Gastroesophageal sphincter (tissue), 4 donors: Measurements from ENCODE around the gene NR2F6. TPM values are rescaled to one million over a fixed set of nuclear protein-coding genes. Genes with fewer than 3 reads are reported as not detected.

Experiments used
- ATAC-seq: fragments of 150-250 bp; one replicate; pipeline ENCODE4 v1.9.1; 2016; ENCODE audit warnings: mild to moderate bottlenecking, moderate library complexity
- H3K27ac ChIP-seq, 4 donors: fragments of 200-600 bp; sonication (generic) in 3 of 4; 1 replicate in 3 of 4; 2 replicates in 1 of 4; pipeline ENCODE4 v1.5.1; 2016 to 2019
- H3K27me3 ChIP-seq: fragments of 200-600 bp; sonication (generic); one replicate; pipeline ENCODE4 v1.5.1; 2019
- H3K36me3 ChIP-seq, 2 donors: fragments of 200-600 bp; sonication (generic); one replicate each; pipeline ENCODE4 v1.5.1; 2019; ENCODE audit warnings: control low read depth in 1 of 2
- H3K4me1 ChIP-seq, 3 donors: fragments of 200-600 bp; sonication (generic); 1 replicate in 2 of 3; 2 replicates in 1 of 3; pipeline ENCODE4 v1.5.1; 2016 to 2019; ENCODE audit warnings: control low read depth in 2 of 3
- H3K4me3 ChIP-seq, 2 donors: fragments of 200-600 bp; sonication (generic); one replicate each; pipeline ENCODE4 v1.5.1; 2019; ENCODE audit warnings: mild to moderate bottlenecking in 1 of 2, moderate library complexity in 1 of 2
- H3K9me3 ChIP-seq, 3 donors: fragments of 200-600 bp; sonication (generic); one replicate each; pipeline ENCODE4 v1.5.1; 2017 to 2019; ENCODE audit warnings: control low read depth in 2 of 3
- EP300 ChIP-seq: sonication (generic); formaldehyde crosslinking; IDR thresholded peaks from one replicate; pipeline ENCODE4 v1.6.1; 2017; ENCODE audit warnings: antibody characterized with exemption, mild to moderate bottlenecking
- POLR2A ChIP-seq, 2 donors: fragments of 450-650 bp; IDR thresholded peaks; one replicate each; pipeline ENCODE4 v1.6.1; 2017; ENCODE audit warnings: antibody characterized with exemption in 2 of 2, mild to moderate bottlenecking in 2 of 2, moderate library complexity in 1 of 2
- POLR2AphosphoS5 ChIP-seq: sonication (generic); formaldehyde crosslinking; IDR thresholded peaks from one replicate; pipeline ENCODE4 v1.6.1; 2017; ENCODE audit warnings: antibody characterized with exemption
- WGBS, 2 donors: methylation state at CpG; one replicate each; pipeline ENCODE4 v1.1.5; 2018; ENCODE audit warnings: low coverage in 1 of 2; 5-methylcytosine and 5-hydroxymethylcytosine counted together
- total RNA-seq, 4 donors: library from RNA; depleted of rRNA; stranded (reverse); fragments of >200 nt; gene quantifications; one replicate each; pipeline ENCODE4 v1.1.0, GENCODE V29; 2016
- TF ChIP-seq, protein P1 (sequence below), 4 experiments: fragments of 200-600 bp in 2 of 4; fragments of 450-650 bp in 2 of 4; sonication (generic) in 1 of 4; IDR thresholded peaks; one replicate each; pipeline ENCODE4 v1.5.1; 2017 to 2019; ENCODE audit warnings: antibody characterized with exemption in 4 of 4, mild to moderate bottlenecking in 2 of 4, moderate library complexity in 2 of 4

The NR2F6 gene
- total RNA-seq, 4 donors from 2014 or later, result 33.9 to 71.9 (median 60.2) TPM

DNA sequence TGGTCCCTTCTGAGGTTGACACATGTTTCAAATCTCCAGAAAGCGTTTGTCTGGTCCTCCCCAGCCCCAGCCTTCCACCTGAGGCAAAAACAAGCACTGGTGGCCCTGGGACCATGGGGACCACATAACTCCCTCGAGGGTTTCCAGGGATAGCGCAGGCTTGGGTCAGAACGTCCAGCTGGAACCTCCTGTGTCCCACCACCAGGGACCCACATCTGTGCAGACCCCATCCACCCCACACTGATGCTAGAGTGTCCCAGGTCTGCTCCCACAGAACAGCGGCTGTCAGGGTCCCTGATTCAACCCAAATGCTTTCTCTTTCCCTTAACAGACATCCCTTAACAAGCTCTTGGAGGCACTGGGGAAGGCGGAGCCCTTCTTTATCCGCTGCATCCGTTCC, 60.1 kb downstream of the NR2F6 start:
- H3K4me1 ChIP-seq, result no peaks in the 10 kb centered on the region
- no peak for TF ChIP-seq POLR2A (IDR thresholded peaks at IDR 0.05)
- TF ChIP-seq, protein P1, sequence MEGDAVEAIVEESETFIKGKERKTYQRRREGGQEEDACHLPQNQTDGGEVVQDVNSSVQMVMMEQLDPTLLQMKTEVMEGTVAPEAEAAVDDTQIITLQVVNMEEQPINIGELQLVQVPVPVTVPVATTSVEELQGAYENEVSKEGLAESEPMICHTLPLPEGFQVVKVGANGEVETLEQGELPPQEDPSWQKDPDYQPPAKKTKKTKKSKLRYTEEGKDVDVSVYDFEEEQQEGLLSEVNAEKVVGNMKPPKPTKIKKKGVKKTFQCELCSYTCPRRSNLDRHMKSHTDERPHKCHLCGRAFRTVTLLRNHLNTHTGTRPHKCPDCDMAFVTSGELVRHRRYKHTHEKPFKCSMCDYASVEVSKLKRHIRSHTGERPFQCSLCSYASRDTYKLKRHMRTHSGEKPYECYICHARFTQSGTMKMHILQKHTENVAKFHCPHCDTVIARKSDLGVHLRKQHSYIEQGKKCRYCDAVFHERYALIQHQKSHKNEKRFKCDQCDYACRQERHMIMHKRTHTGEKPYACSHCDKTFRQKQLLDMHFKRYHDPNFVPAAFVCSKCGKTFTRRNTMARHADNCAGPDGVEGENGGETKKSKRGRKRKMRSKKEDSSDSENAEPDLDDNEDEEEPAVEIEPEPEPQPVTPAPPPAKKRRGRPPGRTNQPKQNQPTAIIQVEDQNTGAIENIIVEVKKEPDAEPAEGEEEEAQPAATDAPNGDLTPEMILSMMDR (IDR thresholded peaks at IDR 0.05), result no peak
- TF ChIP-seq POLR2AphosphoS5, result no peak
- no peak for TF ChIP-seq EP300
- no peak overlapping the region for H3K4me3 ChIP-seq
- H3K36me3 ChIP-seq, result peaks cover 0 to 100% of the 10 kb centered on the region in 2 donors
- H3K27ac ChIP-seq, result no peak overlapping the region
- no peak for ATAC-seq
- H3K9me3 ChIP-seq, result no peaks in the 10 kb centered on the region
- H3K27me3 ChIP-seq, result no peaks in the 10 kb centered on the region
- 94 to 100% methylated on average over 1 to 6 of the region's 8 CpGs for WGBS, 2 donors

DNA sequence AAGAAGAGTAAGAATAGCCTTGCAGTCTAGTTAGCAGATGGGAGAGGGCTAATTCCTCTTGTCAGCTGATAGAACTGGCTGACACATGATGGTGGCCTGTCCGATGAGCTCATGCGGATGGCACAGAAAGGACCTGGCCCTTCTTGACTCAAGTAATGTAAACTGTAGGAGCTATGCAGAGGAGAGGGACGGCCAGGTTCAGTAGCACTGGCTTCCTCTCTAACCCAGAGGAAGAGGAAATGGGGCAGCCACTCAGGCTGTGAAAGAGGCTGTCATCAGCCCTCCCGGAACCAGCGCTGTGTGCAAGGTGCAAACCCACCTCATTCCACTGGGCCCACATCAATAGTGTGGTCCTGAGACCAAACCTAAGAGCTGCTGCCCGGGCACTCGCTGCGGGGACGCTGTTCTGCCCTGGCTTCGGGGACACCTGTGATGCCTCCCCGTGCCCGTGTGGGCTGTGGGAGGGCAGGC, 61.3 kb downstream of the NR2F6 start:
- Histone ChIP-seq H3K36me3 (peaks cover 0 to 100% of the 10 kb centered on the region in 2 donors), H3K27me3 (no peaks in the 10 kb centered on the region), H3K4me1 (no peaks in the 10 kb centered on the region), H3K9me3 (no peaks in the 10 kb centered on the region), H3K27ac (no peak overlapping the region), H3K4me3 (no peak overlapping the region)
- WGBS, 2 donors, result 84 to 100% methylated on average over 1 to 6 of the region's 12 CpGs
- TF ChIP-seq EP300 (no peak), POLR2A (IDR thresholded peaks at IDR 0.05) (no peak), POLR2AphosphoS5 (no peak)
- TF ChIP-seq, protein P1 (IDR thresholded peaks at IDR 0.05), result no peak
- no peak for ATAC-seq

DNA sequence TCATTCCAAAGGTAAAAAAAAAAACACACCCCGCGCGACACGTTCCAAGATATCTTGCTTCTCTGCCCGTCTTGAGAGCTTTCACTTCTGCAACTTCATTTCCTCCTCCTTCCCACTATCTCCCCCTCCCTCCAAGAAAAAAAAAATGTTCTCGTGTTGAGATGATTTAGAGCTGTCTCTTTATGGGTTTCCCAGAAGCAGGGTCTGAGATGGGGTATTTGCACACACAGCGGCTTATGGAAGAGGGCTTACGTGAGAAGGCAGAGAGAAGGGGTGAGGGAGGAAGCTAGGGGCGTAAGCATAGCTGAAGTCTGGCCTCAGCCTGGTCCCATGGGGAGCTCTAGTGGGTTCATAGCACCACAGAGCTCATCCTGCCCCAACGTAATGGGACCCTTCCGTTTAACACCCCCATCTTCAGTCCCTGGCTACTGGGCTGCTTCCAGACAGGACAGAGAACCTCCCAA, 61.8 kb downstream of the NR2F6 start:
- TF ChIP-seq, protein P1 (IDR thresholded peaks at IDR 0.05), result no peak
- no peak for TF ChIP-seq POLR2AphosphoS5
- no peak for TF ChIP-seq EP300
- no peak for TF ChIP-seq POLR2A (IDR thresholded peaks at IDR 0.05)
- no peaks in the 10 kb centered on the region for H3K27me3 ChIP-seq
- H3K4me1 ChIP-seq, result no peaks in the 10 kb centered on the region
- no peak overlapping the region for H3K27ac ChIP-seq
- H3K4me3 ChIP-seq, result no peak overlapping the region
- no peaks in the 10 kb centered on the region for H3K9me3 ChIP-seq
- no peak for ATAC-seq
- H3K36me3 ChIP-seq, result peaks cover 0 to 100% of the 10 kb centered on the region in 2 donors
- 71 to 86% methylated on average over 7 to 8 of the region's 11 CpGs for WGBS, 2 donors

DNA sequence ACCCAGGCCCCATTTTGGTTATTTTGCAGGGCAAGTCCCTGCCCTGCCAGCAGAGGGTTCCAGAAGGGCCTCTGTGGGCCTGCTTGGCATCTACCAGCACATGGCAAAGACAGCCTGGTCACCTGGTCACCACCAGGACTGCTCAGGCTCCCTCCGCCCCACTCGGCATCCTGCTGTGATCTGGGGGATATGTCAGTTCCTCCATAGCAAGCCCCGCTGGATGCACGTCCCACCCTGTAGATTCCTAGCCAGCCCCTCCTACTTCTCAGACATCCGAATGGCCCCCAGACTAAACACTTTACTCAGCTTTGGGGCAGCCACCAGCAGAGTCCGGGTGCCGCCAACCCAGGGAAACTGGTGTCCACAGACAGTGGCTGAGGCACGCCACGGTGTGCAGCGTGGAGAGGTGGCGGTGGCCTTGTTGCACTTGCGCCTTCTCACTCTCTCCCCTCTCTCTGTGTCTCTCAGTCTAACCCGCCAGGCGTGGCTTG, 62.4 kb downstream of the NR2F6 start:
- TF ChIP-seq POLR2A (IDR thresholded peaks at IDR 0.05) (no peak), EP300 (no peak), POLR2AphosphoS5 (no peak)
- TF ChIP-seq, protein P1 (IDR thresholded peaks at IDR 0.05), result no peak

More for the DNA sequence above, 62.4 kb downstream of the NR2F6 start:
- no peaks in the 10 kb centered on the region for H3K4me1 ChIP-seq
- no peak overlapping the region for H3K27ac ChIP-seq
- no peaks in the 10 kb centered on the region for H3K9me3 ChIP-seq
- H3K4me3 ChIP-seq, result no peak overlapping the region
- WGBS, 2 donors, result 85 to 100% methylated on average over 2 to 5 of the region's 14 CpGs
- no peaks in the 10 kb centered on the region for H3K27me3 ChIP-seq
- H3K36me3 ChIP-seq, result peaks cover 0 to 100% of the 10 kb centered on the region in 2 donors
- ATAC-seq, result no peak

Other genes starting within 250 kb of the NR2F6 start
- gene CPAMD8, start 219.1 kb downstream of the NR2F6 start, total RNA-seq, result 10 to 100 TPM in 1 of 4 donors, 1 to 10 TPM in 3; 6.9 to 12.0 (median 9.2) TPM
- gene HAUS8, start 170.5 kb downstream of the NR2F6 start, total RNA-seq, result 1 to 10 TPM; 3.2 to 6.4 (median 5.5) TPM
- gene MYO9B, start 170.1 kb downstream of the NR2F6 start, total RNA-seq, result 10 to 100 TPM; 38.1 to 77.7 (median 66.2) TPM
- gene USE1, start 30.6 kb downstream of the NR2F6 start, total RNA-seq, result 10 to 100 TPM; 11.3 to 24.0 (median 17.9) TPM
- gene OCEL1, start 19.7 kb downstream of the NR2F6 start, total RNA-seq, result 10 to 100 TPM in 1 of 4 donors, 1 to 10 TPM in 3; 3.5 to 15.1 (median 6.5) TPM
- gene USHBP1, start 18.8 kb upstream of the NR2F6 start, total RNA-seq, result 1 to 10 TPM; 4.6 to 9.6 (median 5.1) TPM
- 10 to 100 TPM; 62.6 to 91.8 (median 81.9) TPM for gene BABAM1, start 21.5 kb upstream of the NR2F6 start, total RNA-seq
- gene ANKLE1, start 36.0 kb upstream of the NR2F6 start, total RNA-seq, result under 1 TPM in 2 of 4 donors, not detected in 2; 0.39 to 0.81 TPM
- gene ABHD8, start 57.5 kb upstream of the NR2F6 start, total RNA-seq, result 10 to 100 TPM; 13.2 to 34.4 (median 24.3) TPM
- 100 to 1,000 TPM in 3 of 4 donors, 10 to 100 TPM in 1; 95.0 to 175 (median 113) TPM for gene MRPL34, start 60.0 kb upstream of the NR2F6 start, total RNA-seq
- 10 to 100 TPM; 13.2 to 58.5 (median 19.9) TPM for gene DDA1, start 63.6 kb upstream of the NR2F6 start, total RNA-seq
- gene ANO8, start 88.9 kb upstream of the NR2F6 start, total RNA-seq, result 1 to 10 TPM; 1.3 to 6.2 (median 4.2) TPM
- 10 to 100 TPM in 3 of 4 donors, 1 to 10 TPM in 1; 9.3 to 20.2 (median 15.6) TPM for gene GTPBP3, start 91.6 kb upstream of the NR2F6 start, total RNA-seq
- gene PLVAP, start 131.4 kb upstream of the NR2F6 start, total RNA-seq, result 100 to 1,000 TPM in 1 of 4 donors, 10 to 100 TPM in 3; 41.4 to 110 (median 67.9) TPM
- gene CCDC194, start 148.3 kb upstream of the NR2F6 start, total RNA-seq, result not detected
- gene BST2, start 159.7 kb upstream of the NR2F6 start, total RNA-seq, result 100 to 1,000 TPM in 1 of 4 donors, 10 to 100 TPM in 3; 36.6 to 196 (median 40.7) TPM
- 10 to 100 TPM; 30.8 to 44.7 (median 37.7) TPM for gene MVB12A, start 174.1 kb upstream of the NR2F6 start, total RNA-seq
- gene TMEM221, start 202.7 kb upstream of the NR2F6 start, total RNA-seq, result 1 to 10 TPM in 1 of 4 donors, under 1 TPM in 1, not detected in 2; 0.46 to 1.3 TPM
- gene NXNL1, start 215.0 kb upstream of the NR2F6 start, total RNA-seq, result not detected
- gene SLC27A1, start 224.6 kb upstream of the NR2F6 start, total RNA-seq, result 10 to 100 TPM; 17.1 to 21.3 (median 19.6) TPM